Non-pigmented ciliary epithelial cell (primary cell): ENCODE measurements around the gene SLC38A10.
"Not testable (repeated sequence)": the region's sequence is repeated elsewhere in the genome, so short reads cannot be mapped to it uniquely, and the experiment has no call there.

Source experiments
- DNase-seq: peaks from one replicate; pipeline ENCODE4 v3.0.0-alpha.2; 2010; ENCODE audit warnings: low read depth

The SLC38A10 gene

DNA sequence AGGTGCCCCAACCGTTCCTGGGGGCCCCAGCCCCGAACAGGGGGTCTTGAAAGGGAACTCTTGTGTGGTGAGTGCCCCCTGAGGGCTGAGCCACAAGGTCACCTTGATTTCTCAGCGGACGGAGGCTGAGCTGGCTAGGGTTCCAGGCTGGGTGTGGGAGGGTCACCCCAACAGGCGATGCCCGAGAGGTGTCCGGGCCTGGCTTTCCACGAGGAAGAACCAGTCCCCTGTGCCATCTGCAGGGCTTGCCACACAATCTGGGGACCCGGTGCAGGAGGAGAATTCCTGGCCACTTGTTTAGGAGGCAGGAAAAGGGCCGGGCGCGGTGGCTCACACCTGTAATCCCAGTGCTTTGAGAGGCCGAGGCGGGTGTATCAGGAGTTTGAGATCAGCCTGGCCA lies 16.8 kb upstream of the SLC38A10 start:
- no peak for DNase-seq

DNA sequence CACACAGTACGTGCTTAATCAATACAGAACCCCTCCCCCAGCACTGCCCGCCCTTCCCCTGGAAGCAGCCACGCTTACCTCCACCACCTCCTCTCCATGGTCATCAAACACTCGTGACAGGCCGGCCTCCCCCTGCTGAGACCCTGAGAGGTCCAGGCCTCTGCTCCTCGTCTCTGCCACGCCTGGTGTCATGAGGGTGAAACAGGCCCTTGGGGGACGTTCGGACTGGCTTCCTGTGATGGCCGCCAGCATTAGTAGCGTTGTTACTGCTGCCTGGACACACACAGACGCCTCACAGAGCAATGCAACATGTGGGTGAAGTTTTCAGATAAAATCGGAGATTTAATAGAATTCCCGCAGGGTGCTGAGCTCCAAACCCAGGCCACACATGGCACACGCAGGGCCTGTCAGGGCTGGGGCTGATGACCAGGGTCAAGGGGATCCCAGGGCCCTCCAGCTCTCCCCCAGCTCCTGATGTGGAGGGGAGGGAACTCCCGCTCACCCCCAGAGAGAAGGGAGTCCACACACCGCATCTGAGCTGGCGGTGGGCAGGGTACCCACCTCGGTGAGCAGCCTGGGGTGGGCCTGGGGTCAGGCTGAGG lies 15.9 kb upstream of the SLC38A10 start:
- no peak for DNase-seq

DNA sequence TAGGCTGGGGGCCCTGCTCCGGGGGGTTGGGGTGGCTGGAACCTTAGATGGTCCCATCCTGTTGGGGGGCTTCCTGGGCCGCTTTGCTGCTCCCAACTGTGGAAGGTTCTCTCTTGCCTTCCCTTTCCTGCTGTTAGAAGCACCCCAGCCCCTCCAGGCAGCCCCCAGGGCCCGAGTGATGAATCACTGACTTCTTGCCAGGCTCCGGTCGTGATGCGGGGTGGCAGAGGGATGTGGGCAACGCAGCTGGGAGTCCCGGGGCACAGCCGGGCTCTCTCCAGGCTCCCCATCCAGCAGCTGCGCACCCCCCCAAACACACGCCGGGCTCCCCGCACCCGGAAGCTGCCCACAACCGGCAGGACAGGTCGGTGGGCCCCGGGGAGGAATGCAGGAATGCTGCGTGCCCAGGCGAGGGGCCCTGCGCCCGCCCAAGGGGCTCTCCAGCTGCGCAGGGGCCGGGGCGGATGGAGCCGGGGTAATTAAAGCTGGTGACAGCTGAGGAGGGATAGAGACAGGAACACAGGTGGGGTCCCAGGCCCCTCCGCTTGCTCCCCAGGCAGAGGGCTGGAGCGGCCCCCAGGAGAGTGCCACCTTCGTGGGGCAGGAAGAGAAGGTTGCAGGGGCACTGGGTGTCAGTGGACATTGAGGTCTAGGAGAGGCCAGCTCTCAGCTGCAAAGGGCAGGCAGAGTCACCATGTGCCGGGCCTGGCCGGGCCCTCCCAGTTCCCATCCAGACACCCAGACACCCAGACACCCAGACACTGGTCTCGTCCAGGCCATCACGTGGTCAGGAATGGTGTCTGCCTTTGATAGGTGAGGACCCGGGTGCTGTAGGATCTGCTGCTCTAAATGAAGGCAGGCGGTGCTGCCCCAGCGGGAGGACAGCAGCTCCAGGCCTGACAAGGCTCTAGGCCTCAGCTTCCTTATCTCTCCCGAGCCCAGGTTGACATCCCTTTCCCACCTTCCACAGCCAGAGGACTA lies 15.0 kb upstream of the SLC38A10 start:
- DNase-seq = no peak

DNA sequence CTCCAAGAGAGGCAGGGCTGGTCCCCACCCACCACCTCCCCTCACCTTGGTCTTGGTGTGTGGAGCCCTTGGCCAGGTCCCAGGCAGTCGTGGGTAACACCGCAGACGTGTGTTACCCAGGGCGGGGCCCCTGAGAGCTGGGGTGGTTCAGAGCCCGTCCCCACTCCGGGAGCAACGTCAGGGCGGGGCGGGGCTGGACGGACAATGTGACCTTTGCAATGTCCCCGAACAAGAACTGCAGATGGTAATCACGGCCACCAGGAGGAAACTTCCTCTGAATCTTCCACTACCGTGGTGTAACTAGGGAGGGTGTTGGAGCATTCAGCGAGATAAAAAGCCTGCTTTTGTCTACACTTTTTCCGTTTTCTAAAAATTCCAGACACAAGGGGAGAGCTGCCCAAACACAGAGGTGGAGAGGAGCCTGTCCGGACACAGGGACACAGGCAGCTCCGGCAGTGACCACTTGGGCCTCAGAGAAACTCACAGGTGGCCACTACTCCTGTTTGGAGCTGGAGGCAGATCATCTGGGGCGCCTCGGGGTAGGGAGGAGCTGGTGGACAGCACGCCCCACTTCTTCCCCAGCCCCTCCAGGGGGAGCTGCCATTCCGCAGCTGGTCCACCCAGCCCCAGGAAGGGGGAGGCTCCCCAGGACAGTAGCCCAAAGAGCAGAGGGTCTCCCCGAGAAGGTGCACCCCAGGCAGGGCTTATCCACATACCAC lies 14.2 kb upstream of the SLC38A10 start:
- DNase-seq = no peak

DNA sequence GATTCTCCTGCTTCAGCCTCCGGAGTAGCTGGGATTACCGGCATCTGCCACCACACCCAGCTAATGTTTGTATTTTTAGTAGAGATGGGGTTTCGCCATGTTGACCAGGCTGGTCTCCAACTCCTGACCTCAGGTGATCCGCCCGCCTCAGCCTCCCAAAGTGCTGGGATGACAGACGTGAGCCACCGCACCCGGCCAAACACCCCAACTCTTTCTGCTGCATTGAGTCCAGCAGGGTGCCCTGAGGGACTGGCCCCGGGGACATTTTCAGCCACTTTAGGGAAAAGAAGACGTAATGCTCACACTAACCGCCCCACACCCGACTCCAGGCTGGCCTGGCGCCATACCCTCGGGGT lies 13.7 kb upstream of the SLC38A10 start:
- not testable (repeated sequence) for DNase-seq

DNA sequence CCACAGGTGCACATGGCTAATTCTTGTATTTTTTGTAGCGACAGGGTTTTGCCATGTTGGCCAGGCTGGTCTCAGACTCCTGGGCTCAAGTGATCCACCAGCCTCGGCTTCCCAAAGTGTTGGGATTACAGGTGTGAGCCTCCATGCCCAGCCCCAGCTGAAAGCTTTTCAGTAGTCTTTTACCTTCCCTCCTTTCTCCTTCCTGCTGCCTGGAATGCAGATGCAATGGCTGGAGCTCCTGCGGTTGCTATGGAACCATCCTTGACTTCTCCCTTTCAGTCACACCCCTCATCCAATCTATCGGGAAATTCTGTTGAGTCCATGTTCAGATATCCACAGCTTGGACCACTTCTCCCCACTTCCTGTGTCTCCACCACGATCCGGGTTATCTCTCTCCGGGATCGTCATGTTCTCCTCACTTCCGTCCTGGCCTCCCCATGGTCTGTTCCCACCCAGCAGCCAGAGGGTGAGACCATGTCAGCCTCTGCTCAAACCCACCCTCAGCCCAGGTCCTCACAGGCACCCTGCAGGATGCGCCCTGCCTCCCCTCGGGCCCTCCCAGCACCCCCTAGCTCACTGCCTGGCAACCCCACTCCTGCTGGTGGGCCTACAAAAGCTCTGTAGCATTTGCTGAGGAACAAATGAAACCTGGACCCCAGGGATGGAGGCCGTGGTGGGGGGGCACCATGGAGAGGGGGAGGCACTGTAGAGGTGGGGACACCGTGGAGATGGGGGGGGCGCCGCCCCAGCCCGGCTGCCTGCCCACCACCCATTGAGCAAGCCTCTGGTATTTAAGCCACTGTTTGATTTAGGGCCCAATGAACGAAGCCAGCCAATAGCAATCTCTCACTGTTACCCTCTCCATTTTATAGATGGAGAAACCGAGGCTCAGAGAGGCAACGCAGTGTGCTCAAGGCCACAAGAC lies 12.8 kb upstream of the SLC38A10 start:
- DNase-seq = no peak

DNA sequence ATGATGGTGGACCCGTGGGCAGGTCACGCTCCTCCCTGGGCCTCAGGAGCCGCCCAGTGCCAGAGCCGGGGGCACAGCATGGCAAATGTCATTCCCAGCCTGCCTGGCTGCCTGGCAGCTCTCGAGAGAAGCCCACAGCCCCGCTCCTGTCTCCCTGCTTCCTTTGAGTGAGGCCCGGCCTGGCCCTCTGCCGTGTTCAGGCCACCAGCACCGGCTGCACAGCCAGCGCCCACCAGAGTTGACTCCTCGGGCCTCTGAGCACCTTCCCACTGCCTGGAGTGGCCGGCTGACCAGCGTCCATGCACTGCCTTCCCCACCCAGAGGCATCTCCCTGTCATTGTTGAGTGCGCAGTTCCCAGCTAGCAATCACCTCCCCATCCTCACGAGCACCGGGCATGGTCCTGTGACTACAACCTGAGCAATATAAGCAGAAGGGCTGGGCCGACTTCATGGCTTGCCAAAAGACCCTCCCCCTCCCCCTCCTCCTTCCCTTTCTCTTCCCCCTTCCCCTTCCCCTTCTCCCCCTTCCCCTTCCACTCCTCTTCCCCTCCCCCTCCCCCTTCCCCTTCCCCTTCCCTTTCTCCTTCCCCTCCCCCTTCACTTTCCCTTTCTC lies 11.9 kb upstream of the SLC38A10 start:
- no peak for DNase-seq

DNA sequence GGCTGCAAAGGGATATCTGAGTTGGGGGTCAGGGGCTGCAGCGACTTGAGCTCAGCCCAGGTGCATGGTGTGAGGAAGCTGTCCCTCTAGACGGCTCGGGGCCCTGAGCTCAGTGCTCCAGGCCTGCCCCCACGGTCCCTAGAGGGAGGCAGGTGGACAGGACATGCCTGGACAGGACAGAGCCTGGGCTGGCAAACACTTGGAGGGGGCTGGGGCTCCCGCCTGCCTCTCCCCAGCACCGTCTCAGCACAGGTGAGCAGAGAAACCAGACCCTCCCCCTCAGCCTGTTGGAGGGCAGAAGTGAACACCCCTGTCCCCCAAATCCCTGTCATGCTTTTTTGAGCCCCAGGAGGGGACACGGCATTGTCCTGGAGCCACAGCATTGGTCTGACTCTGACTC lies 11.4 kb upstream of the SLC38A10 start:
- no peak for DNase-seq

DNA sequence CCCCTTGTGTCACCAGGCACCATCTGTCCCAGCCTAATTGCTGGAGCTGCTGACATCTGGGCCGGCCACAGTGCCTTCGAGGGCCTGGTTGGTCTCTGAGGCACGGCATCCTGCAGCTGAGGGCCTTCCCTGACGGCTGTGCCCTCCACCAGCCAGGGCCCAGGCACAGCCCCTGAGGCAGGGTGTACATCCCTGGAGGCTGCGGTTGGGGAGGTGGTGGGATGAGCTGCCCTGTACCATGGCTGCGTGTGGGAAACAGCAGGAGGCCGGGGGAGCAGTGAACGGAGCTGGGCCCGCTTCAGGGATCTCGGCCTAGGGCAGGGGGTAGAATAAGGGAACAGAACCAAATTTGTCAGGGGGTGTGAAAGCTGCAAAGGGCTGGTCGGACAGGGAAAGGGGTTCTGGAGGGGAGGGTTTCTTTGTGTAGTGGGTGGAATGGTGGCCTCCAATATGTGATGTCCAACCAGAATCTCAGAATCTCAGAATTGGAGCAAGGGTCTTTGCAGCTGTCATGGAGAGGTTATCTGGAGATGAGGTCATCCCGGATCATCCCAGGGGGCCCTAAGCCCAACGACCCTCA lies 10.0 kb upstream of the SLC38A10 start:
- no peak for DNase-seq

DNA sequence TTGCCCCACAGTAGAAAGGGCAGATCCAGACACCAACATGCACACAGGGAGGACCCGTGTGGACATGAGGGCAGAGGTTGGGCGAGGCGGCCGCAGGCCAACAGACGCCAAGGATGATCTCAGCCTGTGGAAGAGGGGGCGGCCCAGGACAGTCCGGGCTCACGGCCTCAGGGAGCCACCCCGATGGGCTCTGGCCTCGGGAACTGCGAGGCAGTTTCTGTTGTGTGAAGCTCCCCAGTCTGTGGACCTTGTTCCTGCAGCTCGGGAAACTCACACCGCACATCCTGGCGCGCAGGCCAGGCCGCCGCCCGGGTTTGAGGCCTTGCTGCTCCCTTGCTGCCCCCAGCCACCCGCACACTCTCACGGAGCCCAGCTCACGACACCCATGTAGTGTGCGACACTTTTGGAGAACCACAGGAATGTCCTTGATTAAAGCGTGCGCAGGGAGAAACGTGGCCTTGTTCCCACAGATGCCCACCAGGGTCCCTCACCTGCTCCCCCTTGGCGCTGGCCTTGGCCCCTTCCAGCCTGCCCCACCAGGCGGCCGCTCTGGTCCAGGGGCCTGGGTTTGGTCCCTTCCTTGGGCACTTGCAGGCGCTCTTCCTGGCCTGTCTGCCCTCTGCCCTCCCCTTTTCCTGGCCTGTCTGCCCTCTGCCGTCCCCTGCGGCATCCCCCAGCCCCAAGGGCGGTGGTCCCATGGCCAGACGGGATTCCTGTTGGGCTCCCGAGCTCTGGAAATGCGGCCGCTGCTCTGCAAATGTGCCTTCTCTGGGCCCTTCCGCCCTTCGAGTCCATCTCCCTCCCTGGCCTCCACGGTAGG lies 9.3 kb upstream of the SLC38A10 start:
- DNase-seq = no peak

DNA sequence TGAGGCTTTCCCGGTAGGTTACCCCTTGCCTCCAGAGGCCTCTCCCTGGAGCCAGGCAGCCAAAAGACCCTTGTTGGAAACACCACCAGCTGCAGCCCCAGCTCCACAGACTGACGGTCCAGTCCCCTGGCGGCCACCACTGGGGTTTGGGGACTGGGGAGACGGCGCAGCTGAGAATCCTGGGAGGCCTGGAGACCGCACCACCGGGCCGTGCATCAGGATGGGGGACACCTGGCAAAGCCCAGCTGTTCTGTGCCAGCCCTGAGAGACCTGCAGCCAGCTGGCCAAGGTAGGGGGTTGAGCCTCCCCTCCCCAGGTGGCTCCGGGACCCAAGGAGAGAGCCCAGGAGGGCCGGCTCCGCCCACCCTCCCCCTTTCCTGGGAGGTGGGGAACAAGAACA lies 8.3 kb upstream of the SLC38A10 start:
- no peak for DNase-seq

DNA sequence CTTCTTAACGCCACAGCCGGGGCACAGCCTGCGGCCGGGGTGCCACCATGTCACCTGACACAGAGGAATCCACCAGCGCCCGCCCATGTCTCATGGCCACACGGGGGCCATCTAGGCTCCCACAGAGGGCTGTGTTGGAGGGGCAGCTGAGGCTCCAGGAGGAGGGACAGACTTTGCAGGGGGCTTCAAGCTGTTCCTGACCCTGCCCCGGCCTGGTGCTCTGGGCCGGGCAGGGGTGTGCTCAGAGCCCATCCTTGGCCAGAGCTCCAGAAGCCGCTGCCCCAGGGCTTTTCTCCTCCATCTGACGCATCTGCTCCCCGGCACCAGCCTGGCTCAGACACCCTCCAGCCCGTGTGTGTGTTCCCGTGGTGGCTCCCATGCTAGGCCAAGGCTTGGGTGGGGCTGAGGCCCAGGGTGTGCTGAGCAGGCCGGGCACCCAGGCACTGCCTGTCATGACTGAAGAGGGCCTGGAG lies 7.8 kb upstream of the SLC38A10 start:
- DNase-seq = no peak

DNA sequence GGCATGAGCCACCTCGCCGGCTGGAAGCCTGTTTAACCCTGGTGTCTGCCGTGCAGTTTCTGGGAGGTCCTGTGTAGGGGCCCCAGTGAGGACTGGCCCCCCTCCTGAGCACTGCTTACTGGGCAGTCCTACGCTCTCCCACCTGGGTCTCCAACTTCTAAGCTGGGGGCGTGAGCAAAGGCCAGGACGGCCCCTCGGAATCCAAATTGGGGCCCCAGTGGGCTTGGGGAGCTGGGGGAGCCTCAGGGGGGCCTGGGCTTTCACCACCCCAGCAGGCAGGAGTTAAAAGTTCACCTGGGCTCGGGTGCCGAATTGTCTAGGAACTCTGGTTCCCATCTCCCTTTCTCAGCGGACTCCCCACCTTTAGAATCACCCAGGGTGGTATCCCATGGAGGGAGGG lies 7.2 kb upstream of the SLC38A10 start:
- DNase-seq = no peak

DNA sequence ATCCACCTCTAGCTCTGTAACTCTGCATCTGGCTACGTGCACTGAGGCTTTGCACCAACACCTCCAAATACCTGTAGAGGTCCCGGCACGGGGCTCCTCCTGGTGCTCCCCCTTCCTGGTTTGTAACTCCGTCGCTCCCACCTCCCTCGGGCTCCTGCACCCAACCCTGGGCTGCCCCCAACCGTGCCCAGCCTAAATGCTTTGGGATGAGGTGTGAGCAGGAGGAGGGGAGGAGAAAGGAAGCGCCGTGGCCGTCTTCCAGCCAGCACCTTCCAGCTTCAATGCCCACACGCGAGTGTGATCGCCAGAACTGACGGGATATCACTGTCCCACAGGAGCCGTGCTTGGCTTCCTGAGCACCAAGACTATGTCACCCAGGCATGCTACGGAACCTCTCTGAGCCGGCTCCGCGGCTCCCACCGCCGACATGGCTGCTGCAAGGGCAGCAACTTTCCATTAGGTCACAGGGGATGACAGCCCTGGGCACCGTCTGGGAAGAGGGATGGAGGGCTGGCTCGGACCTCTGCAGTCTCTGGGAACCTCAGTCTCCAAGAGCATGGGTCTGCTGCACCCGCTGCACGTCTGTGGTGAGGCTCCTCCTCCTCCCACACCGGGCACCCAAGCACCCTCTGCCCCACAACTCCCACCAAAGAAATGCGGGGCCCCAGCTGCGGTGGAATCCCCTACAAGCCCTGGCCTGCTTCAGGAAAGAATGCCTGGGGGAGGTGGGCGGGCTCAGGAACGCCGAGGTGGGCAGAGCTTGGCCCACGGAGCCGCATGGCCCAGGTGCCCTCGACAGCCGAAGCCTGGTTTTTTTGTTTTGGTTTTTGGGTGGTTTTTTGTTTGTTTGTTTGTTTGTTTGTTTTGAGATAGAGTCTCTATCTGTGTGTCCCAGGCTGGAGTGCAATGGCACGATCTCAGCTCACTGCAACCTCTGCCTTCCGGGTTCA lies 6.4 kb upstream of the SLC38A10 start:
- no peak for DNase-seq

DNA sequence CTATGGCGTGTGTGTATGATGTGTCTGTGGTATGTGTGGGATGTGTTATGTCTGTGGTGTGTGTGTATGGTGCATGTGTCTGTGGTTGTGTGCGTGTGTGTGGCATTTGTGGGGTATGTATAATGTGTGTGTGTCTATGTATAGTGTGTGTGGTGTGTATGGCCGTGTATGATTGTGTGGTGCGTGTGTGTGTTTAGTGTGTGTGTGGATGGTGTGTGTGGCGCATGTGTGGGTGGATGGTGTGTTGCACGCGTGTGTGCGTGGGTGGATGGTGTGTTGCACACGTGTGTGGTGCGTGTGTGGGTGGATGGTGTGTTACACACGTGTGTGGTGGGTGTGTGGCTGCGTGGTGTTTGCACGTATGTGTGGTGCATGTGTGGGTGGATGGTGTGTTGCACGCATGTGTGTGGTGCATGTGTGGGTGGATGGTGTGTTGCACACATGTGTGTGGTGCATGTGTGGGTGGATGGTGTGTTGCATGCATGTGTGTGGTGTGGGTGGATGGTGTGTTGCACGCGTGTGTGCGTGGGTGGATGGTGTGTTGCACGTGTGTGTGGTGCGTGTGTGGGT lies 5.6 kb upstream of the SLC38A10 start:
- no peak for DNase-seq

DNA sequence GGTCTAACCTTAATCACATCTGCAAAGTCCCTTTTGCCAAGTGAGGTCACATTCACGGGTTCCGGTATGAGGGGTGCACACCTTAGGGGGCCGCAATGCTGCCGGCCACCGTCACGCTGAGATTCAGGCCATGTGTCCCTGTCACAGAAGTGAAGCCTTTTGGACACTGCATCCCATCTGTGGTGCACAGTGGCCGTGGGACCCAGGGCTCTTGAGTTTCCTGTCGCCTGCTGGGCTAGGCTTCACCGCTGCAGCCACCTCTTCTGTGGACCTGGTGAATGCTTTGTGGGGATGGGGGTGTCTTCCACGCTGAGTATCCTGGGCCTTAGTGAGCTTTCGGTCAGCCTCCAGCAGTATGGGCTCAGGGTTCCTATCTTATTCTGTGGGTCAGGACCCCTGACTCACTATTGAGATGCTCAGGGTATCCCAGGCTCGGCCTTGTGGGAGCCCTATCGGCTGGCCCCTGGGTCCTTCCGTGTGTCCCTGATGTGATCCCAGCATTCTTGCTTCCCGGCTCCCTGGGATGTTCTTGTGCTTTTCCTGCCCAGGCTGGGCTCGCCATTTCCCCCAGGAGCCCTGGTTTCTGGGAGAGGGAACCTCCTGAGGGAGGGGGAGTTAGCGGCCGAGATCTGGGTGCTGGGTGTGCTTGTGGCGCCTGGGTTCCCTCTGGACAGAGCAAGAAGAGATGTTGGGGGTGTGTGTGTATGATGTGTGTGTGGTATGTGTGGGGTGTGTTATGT lies 4.9 kb upstream of the SLC38A10 start:
- DNase-seq = no peak

DNA sequence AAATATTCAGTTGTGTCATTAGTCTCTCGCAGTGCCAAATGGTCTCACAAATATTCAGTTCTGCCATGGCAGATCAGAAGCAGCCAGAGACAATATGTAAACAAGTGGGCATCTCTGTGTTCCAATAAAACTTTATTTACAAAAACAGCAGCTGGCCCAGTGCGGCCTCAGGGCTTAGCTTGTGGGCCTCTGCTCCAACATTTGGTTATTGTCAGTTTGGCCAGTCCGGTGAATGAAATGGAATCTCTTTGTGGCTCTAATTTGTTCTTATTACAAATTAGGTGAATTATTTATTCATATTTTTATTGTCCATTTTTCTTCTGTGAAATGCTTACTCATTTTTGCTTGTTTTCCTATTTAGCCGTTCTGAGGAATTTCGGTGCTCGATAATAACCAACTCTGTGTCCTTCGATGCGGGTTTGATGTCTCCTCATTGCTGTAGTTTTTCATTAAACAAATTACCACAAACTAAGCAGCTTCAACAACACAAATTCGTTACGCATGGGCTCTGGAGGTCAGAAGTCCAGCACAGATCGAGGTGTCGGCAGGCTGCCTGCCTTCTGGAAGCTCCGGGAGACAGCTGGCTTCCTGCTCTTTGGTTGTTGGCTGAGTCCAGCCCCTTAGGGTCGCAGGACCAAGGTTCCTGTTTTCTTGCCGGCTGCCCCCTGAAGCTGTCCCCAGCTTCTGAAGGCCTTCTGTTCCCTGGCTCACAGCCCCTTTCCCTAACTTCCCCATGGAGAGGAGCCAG lies 4.1 kb upstream of the SLC38A10 start:
- no peak for DNase-seq
